CD4-positive, alpha-beta T cell treated with Interleukin-2 at 100 ng/mL for 4 hours (primary cell): ENCODE measurements around the gene PHYKPL.
"Not testable (repeated sequence)": the region's sequence is repeated elsewhere in the genome, so short reads cannot be mapped to it uniquely, and the experiment has no call there.

Source experiments
- DNase-seq: peaks from one replicate; pipeline ENCODE4 v3.0.0-alpha.2; 2020; ENCODE audit warnings: low spot score

Gene PHYKPL

DNA sequence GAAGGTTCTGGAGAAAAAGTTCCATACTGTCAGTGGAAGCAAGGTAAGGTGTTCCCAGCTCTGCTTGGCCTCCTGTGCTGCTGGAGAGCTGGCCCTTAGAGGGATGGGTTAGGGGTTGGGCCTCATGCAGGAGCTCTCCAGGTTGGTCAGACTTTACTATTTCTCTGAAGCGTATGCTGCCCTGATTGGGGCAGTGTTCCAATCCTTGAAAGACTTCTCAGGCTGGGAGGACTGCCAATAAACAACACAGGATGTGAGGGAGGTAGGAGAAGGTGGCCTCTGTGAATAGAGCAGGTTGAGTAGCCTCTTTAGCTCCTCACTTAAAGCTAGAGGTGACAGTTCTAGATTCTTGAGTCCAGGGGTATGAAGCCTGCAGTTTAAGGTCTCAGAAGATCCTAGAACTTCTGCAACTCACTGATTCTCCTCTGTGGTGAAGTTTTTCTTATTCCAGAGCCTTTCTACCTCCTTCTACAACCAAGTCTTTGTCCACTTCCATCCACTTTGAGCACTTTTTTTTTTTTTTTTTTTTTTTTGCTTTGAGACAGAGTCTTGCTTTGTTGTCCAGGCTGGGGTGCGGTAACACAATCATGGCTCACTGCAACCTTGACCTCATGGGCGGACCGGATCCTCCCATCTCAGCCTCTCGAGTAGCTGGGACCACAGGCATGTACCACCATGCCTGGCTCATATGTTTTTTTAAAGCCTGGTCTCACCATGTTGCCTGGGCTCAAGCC, 25.3 kb downstream of the PHYKPL start:
- DNase-seq: no peak

DNA sequence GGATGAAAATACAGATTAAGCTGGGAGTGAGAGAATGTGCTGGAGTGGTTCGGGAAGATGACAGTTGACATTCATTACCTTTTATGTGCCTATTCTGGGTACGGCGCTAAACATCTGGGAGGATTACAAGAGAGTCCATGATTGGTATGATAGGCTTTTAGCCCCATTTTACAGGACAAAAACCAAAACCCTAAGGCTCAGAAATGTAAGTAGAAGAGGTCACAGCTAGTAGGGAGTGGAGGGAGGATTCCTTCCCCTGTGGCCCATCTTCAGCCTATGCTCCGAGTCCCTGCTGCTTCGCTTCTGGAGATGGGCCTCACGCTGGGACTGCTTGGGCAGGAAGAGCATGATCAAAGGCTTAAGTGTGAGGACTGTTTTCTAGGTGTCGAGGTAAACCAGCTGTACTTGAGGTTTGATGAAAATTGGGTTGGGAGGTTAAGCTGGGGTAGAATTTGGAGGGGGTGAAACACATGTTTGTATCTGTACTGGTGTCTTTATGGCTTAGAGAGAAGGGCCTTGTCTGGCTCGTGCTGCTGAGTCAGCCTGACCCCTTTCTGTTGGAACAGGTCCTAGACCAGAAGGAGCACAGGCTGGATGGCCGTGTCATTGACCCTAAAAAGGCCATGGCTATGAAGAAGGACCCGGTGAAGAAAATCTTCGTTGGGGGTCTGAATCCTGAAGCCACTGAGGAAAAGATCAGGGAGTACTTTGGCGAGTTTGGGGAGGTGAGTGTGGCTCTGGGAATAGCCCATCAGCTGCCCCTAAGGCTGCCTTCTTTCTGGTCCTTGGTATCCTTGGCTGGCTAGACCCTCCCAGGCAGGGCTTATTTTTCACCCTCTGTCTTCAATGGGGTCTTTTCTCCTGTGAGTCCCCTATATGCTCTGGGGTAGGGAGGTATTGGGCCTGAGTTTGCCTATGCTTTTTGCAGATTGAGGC, 26.2 kb downstream of the PHYKPL start:
- peak; percentile 11 for DNase-seq

GRCh38 chr5:178205749-178206047, 26.9 kb downstream of the PHYKPL start:
- DNase-seq: no peak

DNA sequence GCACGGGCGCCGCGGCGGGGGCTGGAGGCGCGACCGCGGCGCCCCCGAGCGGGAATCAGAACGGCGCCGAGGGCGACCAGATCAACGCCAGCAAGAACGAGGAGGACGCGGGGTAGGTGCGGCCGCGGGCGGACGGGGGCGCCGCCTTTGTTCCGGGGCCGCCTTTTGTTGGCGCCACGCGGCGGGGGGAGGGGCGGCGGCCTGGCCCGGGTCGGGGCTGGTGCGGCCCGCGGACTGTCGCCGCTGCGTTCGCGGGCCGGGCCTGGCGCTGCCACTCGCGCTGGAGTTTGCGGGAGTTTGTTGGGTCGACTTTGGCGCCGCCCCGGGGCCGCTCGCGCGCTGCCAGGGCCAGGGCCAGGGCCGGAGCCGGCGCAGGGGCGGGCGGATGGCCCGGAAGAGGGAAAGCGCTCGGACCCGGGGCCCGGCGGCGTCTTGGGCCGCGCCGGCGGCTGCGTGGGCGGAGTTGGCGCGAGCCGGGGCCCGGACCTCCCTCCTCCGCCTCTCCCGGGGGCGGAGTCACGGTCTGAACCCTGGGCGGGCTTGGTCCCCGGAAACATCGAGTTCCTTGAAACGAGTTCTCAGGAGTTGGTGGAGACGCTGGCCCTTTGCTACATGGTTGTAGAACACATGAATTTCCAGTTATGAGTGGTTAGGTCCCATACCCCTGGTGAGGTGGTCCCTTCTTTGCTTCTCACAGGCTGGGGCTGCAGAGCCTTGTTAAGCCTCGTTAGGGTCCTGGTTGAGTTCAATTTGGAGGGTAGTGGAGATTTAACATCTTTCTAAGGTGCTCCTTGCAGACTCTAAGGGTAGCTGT, 27.5 kb downstream of the PHYKPL start:
- DNase-seq: peak; percentile 72

DNA sequence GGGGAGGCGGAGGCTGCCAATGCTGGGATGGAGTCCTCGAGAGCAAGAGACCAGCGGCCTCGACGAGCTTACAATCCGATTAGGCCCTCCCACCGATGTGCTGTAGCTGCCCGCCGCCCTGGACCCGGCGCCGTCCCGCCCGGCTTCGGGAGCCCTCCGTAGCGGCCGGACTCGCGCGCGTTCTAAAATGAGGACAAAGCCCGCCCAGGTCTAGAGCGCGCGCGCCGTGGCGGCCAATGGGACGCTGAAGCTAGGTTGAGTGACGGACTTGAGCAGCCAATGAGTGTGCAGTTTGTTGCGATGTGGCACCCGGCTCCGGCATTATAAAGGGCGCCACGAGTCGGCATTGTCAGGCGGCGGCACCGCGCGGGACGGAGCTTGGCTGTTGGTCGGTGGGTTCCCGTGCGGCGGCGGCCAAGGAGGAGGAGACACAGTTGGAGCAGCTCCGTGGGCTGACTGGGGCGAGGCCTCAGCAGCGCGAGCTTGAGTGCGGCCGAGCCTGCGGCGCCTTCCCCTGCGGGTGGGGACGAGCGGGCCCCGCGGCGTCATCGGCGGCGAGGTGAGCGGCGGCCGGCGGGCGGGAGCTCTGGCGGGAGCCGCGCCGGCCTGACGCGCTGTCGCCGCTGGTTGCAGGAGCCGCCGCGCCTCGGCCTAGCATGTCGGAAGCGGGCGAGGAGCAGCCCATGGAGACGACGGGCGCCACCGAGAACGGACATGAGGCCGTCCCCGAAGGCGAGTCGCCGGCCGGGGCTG, 28.2 kb downstream of the PHYKPL start, which contains the start of gene HNRNPAB:
Gene HNRNPAB (plus strand): TSS at position 352 of the 753 bp plus-strand sequence. CDS start 305 bp downstream, at position 657.
- DNase-seq: peak; percentile 97

GRCh38 chr5:178203670-178204181, 28.9 kb downstream of the PHYKPL start:
- no peak for DNase-seq

- no peak for DNase-seq
These were observed 30.1 kb downstream of the PHYKPL start for GRCh38 chr5:178202541-178202940.

DNA sequence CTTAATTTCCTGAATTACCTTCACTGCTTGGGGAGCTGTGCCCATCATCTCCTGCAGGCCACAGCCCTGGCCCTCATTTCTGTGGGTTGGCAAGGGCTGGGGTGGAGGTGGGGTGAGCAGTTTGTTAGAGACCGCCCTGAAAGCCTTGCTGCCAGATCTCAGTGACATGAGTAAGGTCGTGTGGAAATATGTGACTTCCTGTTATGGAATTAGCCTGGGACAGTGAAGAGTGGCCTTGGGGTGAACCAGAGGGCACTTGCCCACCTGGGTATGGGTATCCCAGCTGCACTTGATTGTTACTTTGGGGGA, 30.7 kb downstream of the PHYKPL start:
- DNase-seq: no peak

DNA sequence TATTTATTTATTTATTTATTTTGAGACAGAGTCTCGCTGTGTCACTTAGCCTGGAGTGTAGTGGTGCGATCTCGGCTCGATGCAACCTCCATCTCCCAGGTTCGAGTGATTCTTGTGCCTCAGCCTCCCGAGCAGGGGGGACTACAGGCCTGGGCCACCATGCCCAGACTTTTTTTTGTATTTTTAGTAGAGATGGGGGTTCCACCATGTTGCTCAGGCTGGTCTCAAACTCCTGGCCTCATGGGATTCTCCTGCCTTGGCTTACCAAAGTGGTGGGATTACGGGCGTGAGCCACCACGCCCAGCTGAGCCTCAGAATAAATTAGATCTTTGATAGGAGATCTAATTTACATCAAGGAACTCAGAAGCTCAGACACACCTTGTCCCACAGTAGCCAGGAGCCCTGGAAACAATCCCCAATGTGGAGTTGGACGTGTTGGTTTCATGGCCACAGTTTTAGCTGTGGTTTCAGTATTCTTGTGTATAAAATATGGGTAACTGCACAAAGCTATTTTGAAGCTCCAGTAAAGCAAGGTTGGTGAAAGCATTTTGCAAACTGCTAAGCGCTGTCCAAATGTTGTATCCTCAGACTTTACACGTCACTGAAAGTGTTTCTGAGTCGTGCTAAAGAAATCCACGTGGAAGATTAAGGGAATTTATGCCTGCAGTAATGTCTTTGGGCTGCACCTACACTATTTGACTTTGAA, 31.2 kb downstream of the PHYKPL start:
- DNase-seq: no peak

- no peak for DNase-seq
These were observed 32.8 kb downstream of the PHYKPL start for GRCh38 chr5:178199581-178200434.

GRCh38 chr5:178198706-178199105, 33.9 kb downstream of the PHYKPL start:
- DNase-seq: no peak

GRCh38 chr5:178198151-178198550, 34.5 kb downstream of the PHYKPL start:
- DNase-seq: not testable (repeated sequence)

DNA sequence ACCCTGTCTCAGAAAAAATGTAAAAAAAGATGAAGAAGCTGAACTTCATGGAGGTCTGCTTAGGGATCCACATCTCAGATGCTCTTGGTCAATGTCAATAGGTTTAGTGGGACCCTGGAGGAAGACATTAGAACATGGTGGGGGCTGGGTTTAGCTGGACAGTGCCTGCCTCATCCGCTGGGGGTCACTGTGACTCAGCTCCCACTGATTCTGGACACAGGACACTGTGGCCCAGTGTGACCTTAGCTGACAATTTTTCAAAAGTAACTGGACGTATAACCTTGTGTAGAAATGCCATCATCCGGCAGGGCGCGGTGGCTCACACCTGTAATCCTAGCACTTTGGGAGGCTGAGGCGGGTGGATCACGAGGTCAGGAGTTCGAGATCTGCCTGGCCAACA, 35.6 kb downstream of the PHYKPL start:
- DNase-seq: no peak

DNA sequence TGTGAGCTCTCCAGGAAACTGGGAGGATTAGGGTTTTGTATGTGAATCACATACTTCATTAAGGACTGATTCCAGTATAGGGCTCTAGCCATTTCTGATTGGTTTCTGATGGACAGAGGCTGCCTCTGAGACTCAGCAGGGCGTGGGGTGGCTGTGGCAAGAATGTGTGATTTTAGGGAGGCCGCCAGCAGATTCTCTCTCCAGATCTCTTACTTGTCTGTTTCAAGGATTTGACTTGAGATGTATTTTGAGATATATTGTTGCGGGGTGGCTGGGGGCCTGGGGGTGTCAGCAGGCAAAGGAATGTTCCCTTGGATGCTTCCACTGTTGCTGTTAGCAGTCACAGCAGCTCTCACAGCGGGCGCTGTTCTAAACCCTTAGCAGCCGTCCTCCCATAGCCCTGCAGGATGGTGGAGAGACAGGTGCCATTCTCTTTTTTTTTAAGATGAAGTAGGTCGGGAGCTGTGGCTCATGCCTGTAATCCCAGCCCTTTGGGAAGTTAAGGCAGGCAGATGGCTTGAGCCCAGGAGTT, 36.3 kb downstream of the PHYKPL start:
- DNase-seq: no peak

DNA sequence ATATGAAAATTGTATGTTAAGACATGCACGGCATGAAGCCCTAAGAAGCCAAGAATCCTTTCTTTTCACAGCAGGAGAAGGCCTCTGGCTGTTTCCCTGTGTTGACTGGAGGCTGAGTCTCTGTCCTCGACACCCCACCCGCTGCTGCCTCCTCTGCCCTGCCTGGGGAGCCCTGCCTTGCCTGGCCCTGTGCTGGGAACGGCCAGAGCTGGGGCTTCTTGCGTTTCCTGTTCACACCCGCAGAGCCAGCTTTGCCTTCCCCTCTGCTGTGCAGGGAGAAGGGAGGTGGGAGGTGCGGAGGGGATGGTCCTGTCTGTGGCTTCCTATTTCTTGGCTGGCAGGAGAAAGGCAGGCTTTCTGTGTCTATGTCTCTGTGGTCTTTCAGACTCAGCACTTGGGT, 38.6 kb downstream of the PHYKPL start:
- DNase-seq: no peak

DNA sequence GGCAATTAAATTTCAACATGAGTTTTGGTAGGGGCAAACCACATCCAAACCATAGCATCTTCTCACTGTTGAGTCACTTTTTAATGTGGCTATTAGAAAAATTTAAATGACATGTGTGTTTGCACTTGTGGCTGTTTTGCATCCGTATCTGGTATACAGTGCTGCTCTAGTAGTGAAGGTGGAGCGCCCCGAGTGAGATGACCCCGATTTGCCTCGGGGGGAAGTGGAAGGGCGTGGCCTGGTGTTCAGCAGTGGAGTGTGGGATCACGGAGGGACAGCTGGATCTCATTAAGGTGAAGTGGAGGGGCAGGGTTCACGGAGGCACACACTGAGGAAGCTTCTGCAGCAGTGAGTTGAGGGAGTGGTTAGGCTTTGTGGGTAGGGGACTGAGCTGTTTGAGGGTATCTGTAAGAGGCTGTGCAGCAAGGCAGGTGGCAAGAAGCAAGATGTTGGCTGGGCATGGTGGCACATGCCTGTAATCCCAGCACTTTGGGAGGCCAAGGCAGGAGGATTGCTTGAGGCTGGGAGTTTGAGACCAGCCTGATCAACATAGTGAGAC, 39.3 kb downstream of the PHYKPL start:
- DNase-seq: peak; percentile 28

DNA sequence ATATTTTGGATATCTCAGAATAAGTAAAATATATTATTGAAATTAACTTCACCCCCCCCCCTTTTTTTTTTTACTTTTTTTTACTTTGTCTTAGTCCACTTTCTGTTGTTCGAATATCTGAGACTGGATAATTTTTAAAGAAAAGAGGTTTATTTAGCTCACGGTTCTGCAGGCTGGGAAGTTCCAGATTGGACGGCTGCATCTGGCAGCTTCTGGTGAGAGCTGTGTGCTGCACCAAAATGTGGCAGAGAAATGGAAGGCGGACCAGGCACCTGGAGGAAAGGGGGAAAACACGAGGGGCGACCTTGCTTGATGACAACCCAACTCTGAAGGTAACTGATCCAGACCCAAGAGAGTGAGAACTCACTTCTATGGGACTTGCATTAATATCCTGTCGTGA, 39.8 kb downstream of the PHYKPL start:
- DNase-seq: no peak

DNA sequence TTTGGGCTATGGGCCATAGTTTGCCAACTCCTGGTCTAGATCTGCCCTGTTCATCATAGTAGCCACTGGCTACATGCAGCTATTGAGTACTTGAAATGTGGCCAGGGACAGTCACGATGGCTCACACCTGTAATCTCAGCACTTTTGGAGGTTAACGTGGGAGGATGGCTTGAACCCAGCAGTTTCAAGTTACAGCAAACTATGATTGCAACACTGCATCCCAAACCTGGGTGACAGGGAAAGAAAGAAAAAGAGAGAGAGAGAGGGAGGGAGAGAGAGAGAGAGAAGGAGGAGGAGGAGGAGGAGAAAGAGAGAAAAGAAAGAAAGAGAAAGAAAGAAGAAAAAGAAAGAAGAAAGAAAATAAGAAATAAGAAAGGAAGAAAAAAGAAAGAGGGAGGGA, 40.4 kb downstream of the PHYKPL start:
- DNase-seq: no peak

DNA sequence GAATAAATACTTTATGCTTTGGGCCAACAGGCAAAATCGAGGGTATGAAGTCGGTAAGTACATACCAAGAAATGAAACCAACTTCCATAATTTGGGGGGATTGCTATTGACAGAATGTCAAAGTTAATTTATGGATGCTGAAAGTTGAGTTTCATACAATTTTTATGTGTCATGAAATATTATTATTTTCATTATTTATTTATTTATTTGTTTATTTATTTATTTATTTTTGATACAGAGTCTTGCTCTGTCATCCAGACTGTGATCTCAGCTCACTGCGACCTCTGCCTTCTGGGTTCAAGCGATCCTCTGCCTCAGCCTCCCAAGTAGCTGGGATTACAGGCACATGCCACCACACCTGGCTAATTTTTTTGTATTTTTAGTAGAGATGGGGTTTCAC, 40.9 kb downstream of the PHYKPL start:
- no peak for DNase-seq
